GM23338 (cell line): Measurements from ENCODE around the gene CD40.

Experiments
- CREB1 ChIP-seq: fragments of 250-450 bp; sonication (Bioruptor Pico); IDR thresholded peaks from 2 replicates; pipeline ENCODE4 v1.5.0; 2020; ENCODE audit warnings: low read depth, mild to moderate bottlenecking, moderate library complexity
- EZH2 ChIP-seq: fragments of 200-600 bp; sonication (generic); IDR thresholded peaks from one replicate; pipeline ENCODE4 v1.8.0; 2017; ENCODE audit warnings: antibody characterized with exemption, mild to moderate bottlenecking, low read depth; ENCODE audit not compliant: unreplicated experiment
- EZH2phosphoT487 ChIP-seq: fragments of 200-600 bp; sonication (generic); IDR thresholded peaks from one replicate; pipeline ENCODE4 v1.8.1; 2018; ENCODE audit warnings: antibody characterized with exemption; ENCODE audit not compliant: unreplicated experiment
- JUNB ChIP-seq: IDR thresholded peaks from one replicate; pipeline ENCODE4 v1.6.1; 2016; ENCODE audit warnings: antibody characterized with exemption; ENCODE audit not compliant: unreplicated experiment
- POLR2AphosphoS5 ChIP-seq: IDR thresholded peaks from 2 replicates; pipeline ENCODE4 v1.6.1; 2016; ENCODE audit warnings: antibody characterized with exemption, low read depth
- ZNF331 ChIP-seq: fragments of 250-450 bp; sonication (Bioruptor Pico); IDR thresholded peaks from 2 replicates; pipeline ENCODE4 v1.5.0; 2020; ENCODE audit warnings: low read depth, mild to moderate bottlenecking, moderate library complexity
- TF ChIP-seq, protein P1 (sequence below), 2 experiments: fragments of 200-600 bp in 1 of 2; sonication (generic) in 1 of 2; conservative IDR thresholded peaks; 2 replicates each; pipeline versions ENCODE4 v1.5.1 to v1.6.1; 2016 to 2017; ENCODE audit warnings: antibody characterized with exemption in 2 of 2, low read depth in 2 of 2, mild to moderate bottlenecking in 2 of 2, moderate library complexity in 1 of 2
- TF ChIP-seq, protein P2 (sequence below): fragments of 250-450 bp; sonication (Bioruptor Pico); IDR thresholded peaks from 2 replicates; pipeline ENCODE4 v1.5.0; 2020; ENCODE audit warnings: mild to moderate bottlenecking, moderate library complexity
- TF ChIP-seq, protein P3 (sequence below): IDR thresholded peaks from one replicate; pipeline ENCODE4 v1.6.1; 2018; ENCODE audit warnings: antibody characterized with exemption; ENCODE audit not compliant: unreplicated experiment

DNA sequence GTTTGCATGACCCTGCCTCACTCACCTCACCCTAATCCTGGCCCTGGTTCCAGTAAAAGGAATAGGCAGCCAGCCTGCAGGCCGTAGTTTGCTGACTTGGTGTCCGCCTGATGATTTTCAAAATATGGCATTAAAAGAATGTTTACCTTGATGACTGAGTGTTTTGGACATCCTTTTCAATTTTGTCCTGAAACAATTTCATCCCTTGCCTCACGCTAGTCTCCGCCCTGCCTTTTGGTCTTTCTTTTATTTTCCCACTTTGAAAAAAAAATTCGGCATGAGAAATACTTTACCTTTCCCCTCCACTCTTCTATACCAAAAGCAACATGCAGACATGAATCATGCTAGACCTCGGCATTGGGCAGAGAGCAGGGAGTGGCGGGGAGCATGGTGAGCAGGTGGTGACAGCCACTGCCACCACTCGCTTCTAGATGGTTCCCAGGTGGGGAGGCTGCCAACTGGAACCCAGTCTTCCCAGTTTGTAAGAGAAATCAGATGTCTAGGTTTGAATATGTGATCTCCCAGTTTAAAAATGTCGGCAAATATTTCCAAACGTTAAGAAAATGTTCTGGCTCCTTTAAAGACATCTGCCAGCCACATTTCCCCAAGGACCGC, 9.4 kb downstream of the CD40 start:
- TF ChIP-seq ZNF331 (CRISPR knock-in tag) (no peak), EZH2phosphoT487 (no peak), POLR2AphosphoS5 (no peak), CREB1 (CRISPR knock-in tag) (no peak), JUNB (no peak), EZH2 (no peak)
- TF ChIP-seq, protein P1, sequence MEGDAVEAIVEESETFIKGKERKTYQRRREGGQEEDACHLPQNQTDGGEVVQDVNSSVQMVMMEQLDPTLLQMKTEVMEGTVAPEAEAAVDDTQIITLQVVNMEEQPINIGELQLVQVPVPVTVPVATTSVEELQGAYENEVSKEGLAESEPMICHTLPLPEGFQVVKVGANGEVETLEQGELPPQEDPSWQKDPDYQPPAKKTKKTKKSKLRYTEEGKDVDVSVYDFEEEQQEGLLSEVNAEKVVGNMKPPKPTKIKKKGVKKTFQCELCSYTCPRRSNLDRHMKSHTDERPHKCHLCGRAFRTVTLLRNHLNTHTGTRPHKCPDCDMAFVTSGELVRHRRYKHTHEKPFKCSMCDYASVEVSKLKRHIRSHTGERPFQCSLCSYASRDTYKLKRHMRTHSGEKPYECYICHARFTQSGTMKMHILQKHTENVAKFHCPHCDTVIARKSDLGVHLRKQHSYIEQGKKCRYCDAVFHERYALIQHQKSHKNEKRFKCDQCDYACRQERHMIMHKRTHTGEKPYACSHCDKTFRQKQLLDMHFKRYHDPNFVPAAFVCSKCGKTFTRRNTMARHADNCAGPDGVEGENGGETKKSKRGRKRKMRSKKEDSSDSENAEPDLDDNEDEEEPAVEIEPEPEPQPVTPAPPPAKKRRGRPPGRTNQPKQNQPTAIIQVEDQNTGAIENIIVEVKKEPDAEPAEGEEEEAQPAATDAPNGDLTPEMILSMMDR (conservative IDR thresholded peaks at IDR 0.05; ENCODE audit: low read depth in 2 of 2): no peak
- TF ChIP-seq, protein P2, sequence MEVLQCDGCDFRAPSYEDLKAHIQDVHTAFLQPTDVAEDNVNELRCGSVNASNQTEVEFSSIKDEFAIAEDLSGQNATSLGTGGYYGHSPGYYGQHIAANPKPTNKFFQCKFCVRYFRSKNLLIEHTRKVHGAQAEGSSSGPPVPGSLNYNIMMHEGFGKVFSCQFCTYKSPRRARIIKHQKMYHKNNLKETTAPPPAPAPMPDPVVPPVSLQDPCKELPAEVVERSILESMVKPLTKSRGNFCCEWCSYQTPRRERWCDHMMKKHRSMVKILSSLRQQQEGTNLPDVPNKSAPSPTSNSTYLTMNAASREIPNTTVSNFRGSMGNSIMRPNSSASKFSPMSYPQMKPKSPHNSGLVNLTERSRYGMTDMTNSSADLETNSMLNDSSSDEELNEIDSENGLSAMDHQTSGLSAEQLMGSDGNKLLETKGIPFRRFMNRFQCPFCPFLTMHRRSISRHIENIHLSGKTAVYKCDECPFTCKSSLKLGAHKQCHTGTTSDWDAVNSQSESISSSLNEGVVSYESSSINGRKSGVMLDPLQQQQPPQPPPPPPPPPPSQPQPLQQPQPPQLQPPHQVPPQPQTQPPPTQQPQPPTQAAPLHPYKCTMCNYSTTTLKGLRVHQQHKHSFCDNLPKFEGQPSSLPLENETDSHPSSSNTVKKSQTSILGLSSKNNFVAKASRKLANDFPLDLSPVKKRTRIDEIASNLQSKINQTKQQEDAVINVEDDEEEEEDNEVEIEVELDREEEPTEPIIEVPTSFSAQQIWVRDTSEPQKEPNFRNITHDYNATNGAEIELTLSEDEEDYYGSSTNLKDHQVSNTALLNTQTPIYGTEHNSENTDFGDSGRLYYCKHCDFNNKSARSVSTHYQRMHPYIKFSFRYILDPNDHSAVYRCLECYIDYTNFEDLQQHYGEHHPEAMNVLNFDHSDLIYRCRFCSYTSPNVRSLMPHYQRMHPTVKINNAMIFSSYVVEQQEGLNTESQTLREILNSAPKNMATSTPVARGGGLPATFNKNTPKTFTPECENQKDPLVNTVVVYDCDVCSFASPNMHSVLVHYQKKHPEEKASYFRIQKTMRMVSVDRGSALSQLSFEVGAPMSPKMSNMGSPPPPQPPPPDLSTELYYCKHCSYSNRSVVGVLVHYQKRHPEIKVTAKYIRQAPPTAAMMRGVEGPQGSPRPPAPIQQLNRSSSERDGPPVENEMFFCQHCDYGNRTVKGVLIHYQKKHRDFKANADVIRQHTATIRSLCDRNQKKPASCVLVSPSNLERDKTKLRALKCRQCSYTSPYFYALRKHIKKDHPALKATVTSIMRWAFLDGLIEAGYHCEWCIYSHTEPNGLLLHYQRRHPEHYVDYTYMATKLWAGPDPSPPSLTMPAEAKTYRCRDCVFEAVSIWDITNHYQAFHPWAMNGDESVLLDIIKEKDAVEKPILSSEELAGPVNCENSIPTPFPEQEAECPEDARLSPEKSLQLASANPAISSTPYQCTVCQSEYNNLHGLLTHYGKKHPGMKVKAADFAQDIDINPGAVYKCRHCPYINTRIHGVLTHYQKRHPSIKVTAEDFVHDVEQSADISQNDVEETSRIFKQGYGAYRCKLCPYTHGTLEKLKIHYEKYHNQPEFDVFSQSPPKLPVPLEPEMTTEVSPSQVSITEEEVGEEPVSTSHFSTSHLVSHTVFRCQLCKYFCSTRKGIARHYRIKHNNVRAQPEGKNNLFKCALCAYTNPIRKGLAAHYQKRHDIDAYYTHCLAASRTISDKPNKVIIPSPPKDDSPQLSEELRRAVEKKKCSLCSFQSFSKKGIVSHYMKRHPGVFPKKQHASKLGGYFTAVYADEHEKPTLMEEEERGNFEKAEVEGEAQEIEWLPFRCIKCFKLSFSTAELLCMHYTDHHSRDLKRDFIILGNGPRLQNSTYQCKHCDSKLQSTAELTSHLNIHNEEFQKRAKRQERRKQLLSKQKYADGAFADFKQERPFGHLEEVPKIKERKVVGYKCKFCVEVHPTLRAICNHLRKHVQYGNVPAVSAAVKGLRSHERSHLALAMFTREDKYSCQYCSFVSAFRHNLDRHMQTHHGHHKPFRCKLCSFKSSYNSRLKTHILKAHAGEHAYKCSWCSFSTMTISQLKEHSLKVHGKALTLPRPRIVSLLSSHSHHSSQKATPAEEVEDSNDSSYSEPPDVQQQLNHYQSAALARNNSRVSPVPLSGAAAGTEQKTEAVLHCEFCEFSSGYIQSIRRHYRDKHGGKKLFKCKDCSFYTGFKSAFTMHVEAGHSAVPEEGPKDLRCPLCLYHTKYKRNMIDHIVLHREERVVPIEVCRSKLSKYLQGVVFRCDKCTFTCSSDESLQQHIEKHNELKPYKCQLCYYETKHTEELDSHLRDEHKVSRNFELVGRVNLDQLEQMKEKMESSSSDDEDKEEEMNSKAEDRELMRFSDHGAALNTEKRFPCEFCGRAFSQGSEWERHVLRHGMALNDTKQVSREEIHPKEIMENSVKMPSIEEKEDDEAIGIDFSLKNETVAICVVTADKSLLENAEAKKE (CRISPR knock-in tag): no peak
- TF ChIP-seq, protein P3, sequence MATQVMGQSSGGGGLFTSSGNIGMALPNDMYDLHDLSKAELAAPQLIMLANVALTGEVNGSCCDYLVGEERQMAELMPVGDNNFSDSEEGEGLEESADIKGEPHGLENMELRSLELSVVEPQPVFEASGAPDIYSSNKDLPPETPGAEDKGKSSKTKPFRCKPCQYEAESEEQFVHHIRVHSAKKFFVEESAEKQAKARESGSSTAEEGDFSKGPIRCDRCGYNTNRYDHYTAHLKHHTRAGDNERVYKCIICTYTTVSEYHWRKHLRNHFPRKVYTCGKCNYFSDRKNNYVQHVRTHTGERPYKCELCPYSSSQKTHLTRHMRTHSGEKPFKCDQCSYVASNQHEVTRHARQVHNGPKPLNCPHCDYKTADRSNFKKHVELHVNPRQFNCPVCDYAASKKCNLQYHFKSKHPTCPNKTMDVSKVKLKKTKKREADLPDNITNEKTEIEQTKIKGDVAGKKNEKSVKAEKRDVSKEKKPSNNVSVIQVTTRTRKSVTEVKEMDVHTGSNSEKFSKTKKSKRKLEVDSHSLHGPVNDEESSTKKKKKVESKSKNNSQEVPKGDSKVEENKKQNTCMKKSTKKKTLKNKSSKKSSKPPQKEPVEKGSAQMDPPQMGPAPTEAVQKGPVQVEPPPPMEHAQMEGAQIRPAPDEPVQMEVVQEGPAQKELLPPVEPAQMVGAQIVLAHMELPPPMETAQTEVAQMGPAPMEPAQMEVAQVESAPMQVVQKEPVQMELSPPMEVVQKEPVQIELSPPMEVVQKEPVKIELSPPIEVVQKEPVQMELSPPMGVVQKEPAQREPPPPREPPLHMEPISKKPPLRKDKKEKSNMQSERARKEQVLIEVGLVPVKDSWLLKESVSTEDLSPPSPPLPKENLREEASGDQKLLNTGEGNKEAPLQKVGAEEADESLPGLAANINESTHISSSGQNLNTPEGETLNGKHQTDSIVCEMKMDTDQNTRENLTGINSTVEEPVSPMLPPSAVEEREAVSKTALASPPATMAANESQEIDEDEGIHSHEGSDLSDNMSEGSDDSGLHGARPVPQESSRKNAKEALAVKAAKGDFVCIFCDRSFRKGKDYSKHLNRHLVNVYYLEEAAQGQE: no peak
